SK-N-SH (cell line): ENCODE data around the gene EPB41L4B. TPM values are rescaled to one million over a fixed set of nuclear protein-coding genes. Genes with fewer than 3 reads are reported as not detected.

Source experiments
- CTCF ChIA-PET: fragments of 300-600, 350-600 bp; formaldehyde crosslinking; extraction: SDS; loops from one replicate; lab custom pipeline; 2021; lab: Yijun Ruan, JAX
- POLR2A ChIA-PET: fragments of 350-600 bp; sonication (Branson Sonifier 250); formaldehyde crosslinking; extraction: SDS; loops from one replicate; lab custom pipeline; 2020; ENCODE audit warnings: antibody characterized with exemption, inconsistent platforms; lab: Yijun Ruan, JAX
- DNase-seq: peaks from one replicate; pipeline ENCODE4 v3.0.0; 2012
- H2AFZ ChIP-seq: fragments of 200-600 bp; sonication (generic); 2 replicates; pipeline ENCODE4 v1.8.1; 2016; ENCODE audit warnings: antibody characterized with exemption, mild to moderate bottlenecking, low read depth
- H3F3A ChIP-seq: fragments of 200-600 bp; sonication (generic); replicated peaks from 2 replicates; pipeline ENCODE3; 2016; ENCODE audit warnings: antibody characterized with exemption, mild to moderate bottlenecking; ENCODE audit not compliant: insufficient read depth
- H3K27ac ChIP-seq, 2 experiments: fragments of 200-500 bp in 1 of 2; fragments of 200-600 bp in 1 of 2; sonication (Bioruptor generic) in 1 of 2; sonication (generic), shearing (Covaris generic) in 1 of 2; 2 replicates each; pipeline versions ENCODE4 v1.5.1 to v1.6.1; 2014 to 2016; ENCODE audit warnings: low read depth in 2 of 2, inconsistent platforms in 1 of 2, low read length in 1 of 2, mild to moderate bottlenecking in 1 of 2, mixed read lengths in 1 of 2
- H3K27me3 ChIP-seq: fragments of 200-600 bp; sonication (generic), shearing (Covaris generic); 2 replicates; pipeline ENCODE4 v1.6.1; 2016; ENCODE audit warnings: mixed run types; ENCODE audit not compliant: insufficient read depth
- H3K36me3 ChIP-seq, 2 experiments: fragments of 200-500 bp in 1 of 2; fragments of 200-600 bp in 1 of 2; sonication (Bioruptor generic) in 1 of 2; sonication (generic) in 1 of 2; replicated peaks in 1 of 2; 2 replicates each; pipeline versions ENCODE3 to v1.5.1; 2014 to 2016; ENCODE audit warnings: low read length in 1 of 2, mild to moderate bottlenecking in 1 of 2; ENCODE audit not compliant: insufficient read depth in 2 of 2, control insufficient read depth in 1 of 2
- H3K4me1 ChIP-seq, 2 experiments: fragments of 200-500 bp in 1 of 2; fragments of 200-600 bp in 1 of 2; sonication (Bioruptor generic) in 1 of 2; sonication (generic), shearing (Covaris generic) in 1 of 2; 2 replicates each; pipeline versions ENCODE4 v1.5.1 to v1.6.1; 2014 to 2016; ENCODE audit warnings: low read depth in 1 of 2, low read length in 1 of 2, mixed run types in 1 of 2; ENCODE audit not compliant: insufficient read depth in 2 of 2, control insufficient read depth in 1 of 2
- H3K4me2 ChIP-seq: fragments of 200-600 bp; sonication (generic), shearing (Covaris generic); 2 replicates; pipeline ENCODE4 v1.6.1; 2017; ENCODE audit warnings: mixed run types
- H3K4me3 ChIP-seq, 2 experiments: fragments of 200-500 bp in 1 of 2; fragments of 200-600 bp in 1 of 2; sonication (Bioruptor generic) in 1 of 2; sonication (generic), shearing (Covaris generic) in 1 of 2; 2 replicates each; pipeline versions ENCODE4 v1.5.1 to v1.8.1; 2014 to 2016; ENCODE audit warnings: low read depth in 2 of 2, inconsistent platforms in 1 of 2, low read length in 1 of 2, mild to moderate bottlenecking in 1 of 2, mixed read lengths in 1 of 2, moderate library complexity in 1 of 2
- H3K79me2 ChIP-seq: fragments of 200-600 bp; sonication (generic); 2 replicates; pipeline ENCODE4 v1.8.1; 2017; ENCODE audit warnings: mild to moderate bottlenecking; ENCODE audit not compliant: insufficient read depth
- H3K9ac ChIP-seq: fragments of 200-600 bp; sonication (generic); 2 replicates; pipeline ENCODE4 v1.6.1; 2017; ENCODE audit warnings: mixed run types
- H3K9me2 ChIP-seq: fragments of 200-600 bp; sonication (generic); 2 replicates; pipeline ENCODE4 v1.6.1; 2017; ENCODE audit warnings: mixed run types
- H3K9me3 ChIP-seq: fragments of 200-600 bp; sonication (generic); 2 replicates; pipeline ENCODE4 v1.6.1; 2017; ENCODE audit warnings: mixed run types, mild to moderate bottlenecking, moderate library complexity
- H4K20me1 ChIP-seq: fragments of 200-600 bp; sonication (generic); 2 replicates; pipeline ENCODE4 v1.6.1; 2017; ENCODE audit warnings: mild to moderate bottlenecking, mixed run types; ENCODE audit not compliant: insufficient read depth
- ELF1 ChIP-seq: IDR thresholded peaks from 2 replicates; pipeline ENCODE4 v1.4.0; 2012
- GATA2 ChIP-seq: sonication (generic); formaldehyde crosslinking; IDR thresholded peaks from 2 replicates; pipeline ENCODE4 v1.5.0; 2020; ENCODE audit warnings: mild to moderate bottlenecking, missing genetic modification reagents
- JUND ChIP-seq: IDR thresholded peaks from 2 replicates; pipeline ENCODE4 v1.4.0; 2012
- NRF1 ChIP-seq: IDR thresholded peaks from 2 replicates; pipeline ENCODE4 v1.6.1; 2012; ENCODE audit warnings: low read depth, mild to moderate bottlenecking, low read length
- RCOR1 ChIP-seq: fragments of 150-350 bp; IDR thresholded peaks from 2 replicates; pipeline ENCODE4 v1.6.1; 2017; ENCODE audit warnings: antibody characterized with exemption, low read length
- RXRA ChIP-seq: IDR thresholded peaks from 2 replicates; pipeline ENCODE4 v1.4.0; 2012; ENCODE audit warnings: low read depth, mild to moderate bottlenecking, borderline replicate concordance
- SMC3 ChIP-seq: IDR thresholded peaks from 2 replicates; pipeline ENCODE4 v1.6.1; 2012; ENCODE audit warnings: low read depth, low read length, improper control_type of control experiment
- TCF12 ChIP-seq: IDR thresholded peaks from 2 replicates; pipeline ENCODE4 v1.4.0; 2012
- TEAD4 ChIP-seq: IDR thresholded peaks from 2 replicates; pipeline ENCODE4 v1.4.0; 2012; ENCODE audit warnings: mild to moderate bottlenecking, borderline replicate concordance; ENCODE audit not compliant: insufficient read depth
- YY1 ChIP-seq: IDR thresholded peaks from 2 replicates; pipeline ENCODE4 v1.4.0; 2012; ENCODE audit warnings: low read depth, mild to moderate bottlenecking
- WGBS: methylation state at CpG from one replicate; pipeline ENCODE4 v1.1.6; 2017; ENCODE audit warnings: low lambda C conversion rate; 5-methylcytosine and 5-hydroxymethylcytosine counted together
- polyA plus RNA-seq, 3 experiments: library from polyadenylated mRNA; depleted of rRNA; stranded (reverse); fragments of >200 nt; gene quantifications; 2 replicates each; pipeline ENCODE4 v1.2.3, GENCODE V29; 2012
- TF ChIP-seq, protein P1 (sequence below): fragments of 150-350 bp; IDR thresholded peaks from 2 replicates; pipeline ENCODE4 v1.6.1; 2017; ENCODE audit warnings: antibody characterized with exemption, low read length, low read depth, borderline replicate concordance
- TF ChIP-seq, protein P2 (sequence below): fragments of 200-600 bp; sonication (generic); IDR thresholded peaks from 2 replicates; pipeline ENCODE4 v1.6.1; 2017; ENCODE audit warnings: antibody characterized with exemption, mild to moderate bottlenecking, moderate library complexity
- TF ChIP-seq, protein P3 (sequence below): IDR thresholded peaks from 2 replicates; pipeline ENCODE4; 2012
- TF ChIP-seq, protein P4 (sequence below): fragments of 150-350 bp; IDR thresholded peaks from 2 replicates; pipeline ENCODE4 v1.6.1; 2016; ENCODE audit warnings: mild to moderate bottlenecking, low read depth, low read length
- TF ChIP-seq, protein P5 (sequence below): IDR thresholded peaks from 2 replicates; pipeline ENCODE4 v1.4.0; 2012; ENCODE audit warnings: low read depth
- TF ChIP-seq, protein P6 (sequence below): IDR thresholded peaks from 2 replicates; pipeline ENCODE4 v1.6.1; 2012; ENCODE audit warnings: mild to moderate bottlenecking, low read depth, low read length, moderate library complexity

Gene EPB41L4B
- polyA plus RNA-seq, 1 of the 3 experiments (the other 2 are of a cell fraction), result 0.59 TPM

DNA sequence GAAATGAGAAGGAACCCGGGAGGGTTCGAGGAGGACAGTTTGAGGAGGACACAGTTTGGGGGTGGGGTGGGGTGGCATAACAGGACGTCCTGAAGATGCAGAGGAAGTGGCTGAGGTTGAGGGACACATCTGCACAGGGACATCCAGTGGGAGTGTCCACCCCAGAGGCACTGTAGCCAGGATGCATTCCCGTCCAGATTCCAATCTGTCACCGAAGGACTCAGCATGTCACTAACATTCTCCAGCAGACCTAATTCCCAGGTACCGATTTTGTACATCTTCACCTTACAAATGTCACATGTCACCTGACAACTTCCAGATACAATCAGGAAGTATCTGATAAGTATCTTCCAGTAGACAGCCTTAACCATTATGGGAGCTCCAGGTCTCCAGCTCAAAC lies 42.6 kb downstream of the EPB41L4B start:
- H3K27ac ChIP-seq, result no peak overlapping the region
- H3K79me2 ChIP-seq, result no peaks in the 10 kb centered on the region
- H3K9me3 ChIP-seq, result no peaks in the 10 kb centered on the region
- no peaks in the 10 kb centered on the region for H4K20me1 ChIP-seq
- TF ChIP-seq RXRA (no peak), JUND (no peak), ELF1 (no peak), TCF12 (no peak), NRF1 (no peak), RCOR1 (no peak)
- TF ChIP-seq, protein P1, sequence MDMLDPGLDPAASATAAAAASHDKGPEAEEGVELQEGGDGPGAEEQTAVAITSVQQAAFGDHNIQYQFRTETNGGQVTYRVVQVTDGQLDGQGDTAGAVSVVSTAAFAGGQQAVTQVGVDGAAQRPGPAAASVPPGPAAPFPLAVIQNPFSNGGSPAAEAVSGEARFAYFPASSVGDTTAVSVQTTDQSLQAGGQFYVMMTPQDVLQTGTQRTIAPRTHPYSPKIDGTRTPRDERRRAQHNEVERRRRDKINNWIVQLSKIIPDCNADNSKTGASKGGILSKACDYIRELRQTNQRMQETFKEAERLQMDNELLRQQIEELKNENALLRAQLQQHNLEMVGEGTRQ, result no peak
- TF ChIP-seq, protein P2, sequence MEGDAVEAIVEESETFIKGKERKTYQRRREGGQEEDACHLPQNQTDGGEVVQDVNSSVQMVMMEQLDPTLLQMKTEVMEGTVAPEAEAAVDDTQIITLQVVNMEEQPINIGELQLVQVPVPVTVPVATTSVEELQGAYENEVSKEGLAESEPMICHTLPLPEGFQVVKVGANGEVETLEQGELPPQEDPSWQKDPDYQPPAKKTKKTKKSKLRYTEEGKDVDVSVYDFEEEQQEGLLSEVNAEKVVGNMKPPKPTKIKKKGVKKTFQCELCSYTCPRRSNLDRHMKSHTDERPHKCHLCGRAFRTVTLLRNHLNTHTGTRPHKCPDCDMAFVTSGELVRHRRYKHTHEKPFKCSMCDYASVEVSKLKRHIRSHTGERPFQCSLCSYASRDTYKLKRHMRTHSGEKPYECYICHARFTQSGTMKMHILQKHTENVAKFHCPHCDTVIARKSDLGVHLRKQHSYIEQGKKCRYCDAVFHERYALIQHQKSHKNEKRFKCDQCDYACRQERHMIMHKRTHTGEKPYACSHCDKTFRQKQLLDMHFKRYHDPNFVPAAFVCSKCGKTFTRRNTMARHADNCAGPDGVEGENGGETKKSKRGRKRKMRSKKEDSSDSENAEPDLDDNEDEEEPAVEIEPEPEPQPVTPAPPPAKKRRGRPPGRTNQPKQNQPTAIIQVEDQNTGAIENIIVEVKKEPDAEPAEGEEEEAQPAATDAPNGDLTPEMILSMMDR, result no peak
- TF ChIP-seq, protein P3, sequence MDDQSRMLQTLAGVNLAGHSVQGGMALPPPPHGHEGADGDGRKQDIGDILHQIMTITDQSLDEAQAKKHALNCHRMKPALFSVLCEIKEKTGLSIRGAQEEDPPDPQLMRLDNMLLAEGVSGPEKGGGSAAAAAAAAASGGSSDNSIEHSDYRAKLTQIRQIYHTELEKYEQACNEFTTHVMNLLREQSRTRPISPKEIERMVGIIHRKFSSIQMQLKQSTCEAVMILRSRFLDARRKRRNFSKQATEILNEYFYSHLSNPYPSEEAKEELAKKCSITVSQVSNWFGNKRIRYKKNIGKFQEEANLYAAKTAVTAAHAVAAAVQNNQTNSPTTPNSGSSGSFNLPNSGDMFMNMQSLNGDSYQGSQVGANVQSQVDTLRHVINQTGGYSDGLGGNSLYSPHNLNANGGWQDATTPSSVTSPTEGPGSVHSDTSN, result no peak
- TF ChIP-seq, protein P4, sequence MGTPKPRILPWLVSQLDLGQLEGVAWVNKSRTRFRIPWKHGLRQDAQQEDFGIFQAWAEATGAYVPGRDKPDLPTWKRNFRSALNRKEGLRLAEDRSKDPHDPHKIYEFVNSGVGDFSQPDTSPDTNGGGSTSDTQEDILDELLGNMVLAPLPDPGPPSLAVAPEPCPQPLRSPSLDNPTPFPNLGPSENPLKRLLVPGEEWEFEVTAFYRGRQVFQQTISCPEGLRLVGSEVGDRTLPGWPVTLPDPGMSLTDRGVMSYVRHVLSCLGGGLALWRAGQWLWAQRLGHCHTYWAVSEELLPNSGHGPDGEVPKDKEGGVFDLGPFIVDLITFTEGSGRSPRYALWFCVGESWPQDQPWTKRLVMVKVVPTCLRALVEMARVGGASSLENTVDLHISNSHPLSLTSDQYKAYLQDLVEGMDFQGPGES, result no peak
- TF ChIP-seq, protein P5, sequence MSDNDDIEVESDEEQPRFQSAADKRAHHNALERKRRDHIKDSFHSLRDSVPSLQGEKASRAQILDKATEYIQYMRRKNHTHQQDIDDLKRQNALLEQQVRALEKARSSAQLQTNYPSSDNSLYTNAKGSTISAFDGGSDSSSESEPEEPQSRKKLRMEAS, result no peak
- TF ChIP-seq, all 33 proteins: peak for 0
- H3K4me1 ChIP-seq, result peaks cover 0 to 4% of the 10 kb centered on the region in 2 experiments; a peak in 1 of 4 replicates
- WGBS, result 54% methylated on average over 6 of the region's 6 CpGs
- no peaks in the 10 kb centered on the region for H3K36me3 ChIP-seq
- DNase-seq, result no peak
- H2AFZ ChIP-seq, result no peak overlapping the region
- H3K27me3 ChIP-seq, result no peaks in the 10 kb centered on the region
- no peak overlapping the region for H3K9ac ChIP-seq
- H3K9me2 ChIP-seq, result no peaks in the 10 kb centered on the region
- ChIA-PET POLR2A (interaction anchor here (0.5 kb wide), 1 partner anchor 19 kb away, joined by 3 read pairs; no protein-coding TSS in a partner anchor), CTCF (interaction anchor here (0.9 to 1.2 kb wide), 2 partner anchors 9 to 33 kb away, joined by 3 read pairs; no protein-coding TSS in a partner anchor)
- H3K4me3 ChIP-seq, result no peak overlapping the region
- H3F3A ChIP-seq, result no peaks in the 10 kb centered on the region
- no peak overlapping the region for H3K4me2 ChIP-seq

DNA sequence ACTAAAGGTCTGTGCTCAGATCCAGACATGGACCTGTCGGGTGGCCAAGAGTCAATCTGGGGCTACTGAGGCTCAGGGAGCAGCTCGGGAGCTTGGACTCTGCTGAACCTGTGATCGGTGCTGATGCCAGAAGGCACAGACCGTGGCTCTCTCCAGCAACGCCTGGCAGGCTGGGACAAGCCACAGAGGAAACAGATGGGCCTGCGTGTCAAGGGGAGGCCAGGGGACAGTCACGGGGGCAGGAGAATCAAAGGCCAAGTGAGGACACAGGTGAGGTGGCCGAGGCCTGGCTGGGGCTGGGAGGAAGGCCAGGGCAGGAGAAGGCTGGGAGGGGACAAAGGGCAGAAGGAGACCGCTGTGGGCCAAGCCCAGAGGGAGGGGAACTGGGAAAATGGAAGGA lies 43.4 kb downstream of the EPB41L4B start:
- DNase-seq, result no peak
- Histone ChIP-seq H3K27ac (no peak overlapping the region), H3K27me3 (no peaks in the 10 kb centered on the region), H3K4me1 (peaks cover 0 to 4% of the 10 kb centered on the region in 2 experiments; a peak in 1 of 4 replicates), H2AFZ (no peak overlapping the region), H3K4me2 (no peak overlapping the region), H3K36me3 (no peaks in the 10 kb centered on the region), H3K79me2 (no peaks in the 10 kb centered on the region), H3K9ac (no peak overlapping the region), H3K9me3 (no peaks in the 10 kb centered on the region), H3F3A (no peaks in the 10 kb centered on the region), H3K9me2 (no peaks in the 10 kb centered on the region), H4K20me1 (no peaks in the 10 kb centered on the region), H3K4me3 (no peak overlapping the region)
- POLR2A ChIA-PET, result no interaction called here
- 65% methylated on average over 8 of the region's 9 CpGs for WGBS
- TF ChIP-seq, protein P6, sequence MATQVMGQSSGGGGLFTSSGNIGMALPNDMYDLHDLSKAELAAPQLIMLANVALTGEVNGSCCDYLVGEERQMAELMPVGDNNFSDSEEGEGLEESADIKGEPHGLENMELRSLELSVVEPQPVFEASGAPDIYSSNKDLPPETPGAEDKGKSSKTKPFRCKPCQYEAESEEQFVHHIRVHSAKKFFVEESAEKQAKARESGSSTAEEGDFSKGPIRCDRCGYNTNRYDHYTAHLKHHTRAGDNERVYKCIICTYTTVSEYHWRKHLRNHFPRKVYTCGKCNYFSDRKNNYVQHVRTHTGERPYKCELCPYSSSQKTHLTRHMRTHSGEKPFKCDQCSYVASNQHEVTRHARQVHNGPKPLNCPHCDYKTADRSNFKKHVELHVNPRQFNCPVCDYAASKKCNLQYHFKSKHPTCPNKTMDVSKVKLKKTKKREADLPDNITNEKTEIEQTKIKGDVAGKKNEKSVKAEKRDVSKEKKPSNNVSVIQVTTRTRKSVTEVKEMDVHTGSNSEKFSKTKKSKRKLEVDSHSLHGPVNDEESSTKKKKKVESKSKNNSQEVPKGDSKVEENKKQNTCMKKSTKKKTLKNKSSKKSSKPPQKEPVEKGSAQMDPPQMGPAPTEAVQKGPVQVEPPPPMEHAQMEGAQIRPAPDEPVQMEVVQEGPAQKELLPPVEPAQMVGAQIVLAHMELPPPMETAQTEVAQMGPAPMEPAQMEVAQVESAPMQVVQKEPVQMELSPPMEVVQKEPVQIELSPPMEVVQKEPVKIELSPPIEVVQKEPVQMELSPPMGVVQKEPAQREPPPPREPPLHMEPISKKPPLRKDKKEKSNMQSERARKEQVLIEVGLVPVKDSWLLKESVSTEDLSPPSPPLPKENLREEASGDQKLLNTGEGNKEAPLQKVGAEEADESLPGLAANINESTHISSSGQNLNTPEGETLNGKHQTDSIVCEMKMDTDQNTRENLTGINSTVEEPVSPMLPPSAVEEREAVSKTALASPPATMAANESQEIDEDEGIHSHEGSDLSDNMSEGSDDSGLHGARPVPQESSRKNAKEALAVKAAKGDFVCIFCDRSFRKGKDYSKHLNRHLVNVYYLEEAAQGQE, result no peak
- no peak for TF ChIP-seq GATA2 (CRISPR knock-in tag)
- no peak for TF ChIP-seq YY1
- no peak for TF ChIP-seq SMC3
- TF ChIP-seq TEAD4, result no peak
- TF ChIP-seq, protein P4, result no peak
- TF ChIP-seq NRF1, result no peak
- TF ChIP-seq RXRA, result no peak
- TF ChIP-seq, all 33 proteins: peak for 0
- CTCF ChIA-PET, result interaction anchor here (0.7 to 1.2 kb wide), 2 partner anchors 8 to 30 kb away, joined by 3 read pairs; no protein-coding TSS in a partner anchor
